ENCODE measurements around the gene CPNE6. TPM values are rescaled to one million over a fixed set of nuclear protein-coding genes. Genes with fewer than 3 reads are reported as not detected.

Gene CPNE6
- total and polyA plus RNA-seq, 2 of the 13 experiments (the other 11 are each of a cell fraction or from before 2014, with no cell fraction given), result not detected

GRCh38 chr14:24062216-24062980, 9.0 kb upstream of the CPNE6 start (continued):
- TF ChIP-seq, protein P1, sequence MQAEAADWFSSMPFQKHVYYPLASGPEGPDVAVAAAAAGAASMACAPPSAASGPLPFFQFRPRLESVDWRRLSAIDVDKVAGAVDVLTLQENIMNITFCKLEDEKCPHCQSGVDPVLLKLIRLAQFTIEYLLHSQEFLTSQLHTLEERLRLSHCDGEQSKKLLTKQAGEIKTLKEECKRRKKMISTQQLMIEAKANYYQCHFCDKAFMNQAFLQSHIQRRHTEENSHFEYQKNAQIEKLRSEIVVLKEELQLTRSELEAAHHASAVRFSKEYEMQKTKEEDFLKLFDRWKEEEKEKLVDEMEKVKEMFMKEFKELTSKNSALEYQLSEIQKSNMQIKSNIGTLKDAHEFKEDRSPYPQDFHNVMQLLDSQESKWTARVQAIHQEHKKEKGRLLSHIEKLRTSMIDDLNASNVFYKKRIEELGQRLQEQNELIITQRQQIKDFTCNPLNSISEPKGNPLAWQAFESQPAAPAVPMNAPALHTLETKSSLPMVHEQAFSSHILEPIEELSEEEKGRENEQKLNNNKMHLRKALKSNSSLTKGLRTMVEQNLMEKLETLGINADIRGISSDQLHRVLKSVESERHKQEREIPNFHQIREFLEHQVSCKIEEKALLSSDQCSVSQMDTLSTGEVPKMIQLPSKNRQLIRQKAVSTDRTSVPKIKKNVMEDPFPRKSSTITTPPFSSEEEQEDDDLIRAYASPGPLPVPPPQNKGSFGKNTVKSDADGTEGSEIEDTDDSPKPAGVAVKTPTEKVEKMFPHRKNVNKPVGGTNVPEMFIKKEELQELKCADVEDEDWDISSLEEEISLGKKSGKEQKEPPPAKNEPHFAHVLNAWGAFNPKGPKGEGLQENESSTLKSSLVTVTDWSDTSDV (CRISPR knock-in tag; IDR thresholded peaks at IDR 0.05), result peak; percentile 87; the same call in 1 of the 2 replicates
- TF ChIP-seq, protein P2, sequence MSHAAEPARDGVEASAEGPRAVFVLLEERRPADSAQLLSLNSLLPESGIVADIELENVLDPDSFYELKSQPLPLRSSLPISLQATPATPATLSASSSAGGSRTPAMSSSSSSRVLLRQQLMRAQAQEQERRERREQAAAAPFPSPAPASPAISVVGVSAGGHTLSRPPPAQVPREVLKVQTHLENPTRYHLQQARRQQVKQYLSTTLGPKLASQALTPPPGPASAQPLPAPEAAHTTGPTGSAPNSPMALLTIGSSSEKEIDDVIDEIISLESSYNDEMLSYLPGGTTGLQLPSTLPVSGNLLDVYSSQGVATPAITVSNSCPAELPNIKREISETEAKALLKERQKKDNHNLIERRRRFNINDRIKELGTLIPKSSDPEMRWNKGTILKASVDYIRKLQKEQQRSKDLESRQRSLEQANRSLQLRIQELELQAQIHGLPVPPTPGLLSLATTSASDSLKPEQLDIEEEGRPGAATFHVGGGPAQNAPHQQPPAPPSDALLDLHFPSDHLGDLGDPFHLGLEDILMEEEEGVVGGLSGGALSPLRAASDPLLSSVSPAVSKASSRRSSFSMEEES (CRISPR knock-in tag; IDR thresholded peaks at IDR 0.05), result no peak
- no peak for TF ChIP-seq ZNF589 (CRISPR knock-in tag; conservative IDR thresholded peaks at IDR 0.05)
- no peak for TF ChIP-seq ZNF713 (CRISPR knock-in tag; IDR thresholded peaks at IDR 0.05)
- 0 out of 2 replicates have a peak, but pooled peaks have one; percentile 36 for TF ChIP-seq NR0B2 (CRISPR knock-in tag; IDR thresholded peaks at IDR 0.05)
- no peak for TF ChIP-seq MED8 (CRISPR knock-in tag; IDR thresholded peaks at IDR 0.05; ENCODE audit: insufficient replicate concordance)
- TF ChIP-seq, protein P3, sequence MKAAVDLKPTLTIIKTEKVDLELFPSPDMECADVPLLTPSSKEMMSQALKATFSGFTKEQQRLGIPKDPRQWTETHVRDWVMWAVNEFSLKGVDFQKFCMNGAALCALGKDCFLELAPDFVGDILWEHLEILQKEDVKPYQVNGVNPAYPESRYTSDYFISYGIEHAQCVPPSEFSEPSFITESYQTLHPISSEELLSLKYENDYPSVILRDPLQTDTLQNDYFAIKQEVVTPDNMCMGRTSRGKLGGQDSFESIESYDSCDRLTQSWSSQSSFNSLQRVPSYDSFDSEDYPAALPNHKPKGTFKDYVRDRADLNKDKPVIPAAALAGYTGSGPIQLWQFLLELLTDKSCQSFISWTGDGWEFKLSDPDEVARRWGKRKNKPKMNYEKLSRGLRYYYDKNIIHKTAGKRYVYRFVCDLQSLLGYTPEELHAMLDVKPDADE (CRISPR knock-in tag; IDR thresholded peaks at IDR 0.05), result no peak
- TF ChIP-seq, protein P4, sequence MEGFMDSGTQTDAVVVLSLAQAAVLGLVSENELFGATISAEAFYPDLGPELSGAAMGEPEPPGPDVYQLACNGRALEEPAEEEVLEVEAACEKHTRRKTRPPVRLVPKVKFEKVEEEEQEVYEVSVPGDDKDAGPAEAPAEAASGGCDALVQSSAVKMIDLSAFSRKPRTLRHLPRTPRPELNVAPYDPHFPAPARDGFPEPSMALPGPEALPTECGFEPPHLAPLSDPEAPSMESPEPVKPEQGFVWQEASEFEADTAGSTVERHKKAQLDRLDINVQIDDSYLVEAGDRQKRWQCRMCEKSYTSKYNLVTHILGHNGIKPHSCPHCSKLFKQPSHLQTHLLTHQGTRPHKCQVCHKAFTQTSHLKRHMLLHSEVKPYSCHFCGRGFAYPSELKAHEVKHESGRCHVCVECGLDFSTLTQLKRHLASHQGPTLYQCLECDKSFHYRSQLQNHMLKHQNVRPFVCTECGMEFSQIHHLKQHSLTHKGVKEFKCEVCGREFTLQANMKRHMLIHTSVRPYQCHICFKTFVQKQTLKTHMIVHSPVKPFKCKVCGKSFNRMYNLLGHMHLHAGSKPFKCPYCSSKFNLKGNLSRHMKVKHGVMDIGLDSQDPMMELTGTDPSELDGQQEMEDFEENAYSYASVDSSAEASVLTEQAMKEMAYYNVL (CRISPR knock-in tag; IDR thresholded peaks at IDR 0.05; ENCODE audit: borderline replicate concordance), result 0 out of 2 replicates have a peak, but pooled peaks have one; percentile 28
- TF ChIP-seq BCL3 (CRISPR knock-in tag; IDR thresholded peaks at IDR 0.05), result no peak
- no peak for TF ChIP-seq NR2F6 (IDR thresholded peaks at IDR 0.05)
- TF ChIP-seq NR2F6 (CRISPR knock-in tag; IDR thresholded peaks at IDR 0.05), result no peak
- TF ChIP-seq KDM5B (CRISPR knock-in tag; IDR thresholded peaks at IDR 0.05; ENCODE audit: borderline replicate concordance), result peak; percentile 51; the same call in 1 of the 2 replicates
- 0 out of 2 replicates have a peak, but pooled peaks have one; percentile 36 for TF ChIP-seq FOXC1 (CRISPR knock-in tag; IDR thresholded peaks at IDR 0.05; ENCODE audit: borderline replicate concordance)

Measured in HepG2 (cell line).